Right cardiac atrium (tissue), 5 donors: Measurements from ENCODE around the gene RHBDF2. TPM values are rescaled to one million over a fixed set of nuclear protein-coding genes. Genes with fewer than 3 reads are reported as not detected.

Source experiments
- ATAC-seq, 2 donors: fragments of 200-7000 bp; cut with Tn5 transposase; one replicate each; pipeline versions ENCODE4 v1.8.0 to v1.9.1; 2020; ENCODE audit warnings: moderate library complexity in 2 of 2, mild to moderate bottlenecking in 1 of 2
- DNase-seq, 3 donors: peaks; one replicate each; pipeline ENCODE4 v3.0.0-alpha.2; 2020
- H3K27ac ChIP-seq: one replicate; pipeline ENCODE4 v1.5.1; 2013; ENCODE audit warnings: mild to moderate bottlenecking, low read length, control low read depth, moderate library complexity
- H3K27me3 ChIP-seq: one replicate; pipeline ENCODE4 v1.6.1; 2013; ENCODE audit not compliant: control insufficient read depth, insufficient read depth
- H3K4me1 ChIP-seq: one replicate; pipeline ENCODE4 v1.6.1; 2013; ENCODE audit warnings: low read length; ENCODE audit not compliant: control insufficient read depth, insufficient read depth
- H3K4me3 ChIP-seq: one replicate; pipeline ENCODE4 v1.5.1; 2013; ENCODE audit warnings: low read length, control low read depth
- H3K9me3 ChIP-seq: one replicate; pipeline ENCODE4 v1.6.1; 2013; ENCODE audit warnings: low read length; ENCODE audit not compliant: control insufficient read depth
- WGBS: extraction: QIAGEN DNeasy Blood & Tissue Kit; methylation state at CpG from one replicate; pipeline ENCODE4 v1.1.7; 2013; 5-methylcytosine and 5-hydroxymethylcytosine counted together
- intact Hi-C, 4 donors: fragments of 100-400 bp; cut with DNase I; formaldehyde crosslinking; loops; one replicate each; pipeline versions ENCODE4 v1.11.0 to v1.14.0; 2022 to 2023
- long read RNA-seq, 4 donors: library from polyadenylated mRNA; unstranded; transcript quantifications; one replicate each; pipeline ENCODE4 v2.0.0, GENCODE V29; 2020 to 2021
- polyA plus RNA-seq: library from polyadenylated mRNA; stranded (reverse); fragments of 200-250 nt; gene quantifications from one replicate; pipeline ENCODE4 v1.2.3, GENCODE V29; 2013
- total RNA-seq, 4 donors: library from RNA; stranded (reverse); fragmentation: NEBNext Ultra II Directional; extraction: Animal tissue kit (Norgen Biotek cat#: 25700); gene quantifications; one replicate each; pipeline ENCODE4 v1.2.1, GENCODE V29; 2021
- donor health status: healthy with polysubstance abuse.
- donor health status: DM: no; HTN: yes; CAD: no.
- donor health status: DM: no; HTN: no; CAD: no.
- donor health status: DM: no; HTN: yes; CAD: no; lungs with severe emphysema.
- donor health status: DM: yes; HTN: yes; CAD: no.

RHBDF2 gene
- 10 to 100 TPM; 10.2 to 16.4 (median 12.8) TPM for total RNA-seq
- polyA plus RNA-seq = 11.2 TPM
- long read RNA-seq, donor 1, partial matches to known transcripts = 13 of 20 reads
- long read RNA-seq, donor 1, other reads (novel, unspliced or antisense) = 7 of 20 reads
- long read RNA-seq, donor 2, partial matches to known transcripts = 1 of 8 reads
- long read RNA-seq, donor 2, other reads (novel, unspliced or antisense) = 7 of 8 reads
- long read RNA-seq, donor 3, partial matches to known transcripts = 4 of 8 reads
- long read RNA-seq, donor 3, other reads (novel, unspliced or antisense) = 4 of 8 reads
- long read RNA-seq, donor 4, partial matches to known transcripts = 4 of 10 reads
- long read RNA-seq, donor 4, other reads (novel, unspliced or antisense) = 6 of 10 reads

DNA sequence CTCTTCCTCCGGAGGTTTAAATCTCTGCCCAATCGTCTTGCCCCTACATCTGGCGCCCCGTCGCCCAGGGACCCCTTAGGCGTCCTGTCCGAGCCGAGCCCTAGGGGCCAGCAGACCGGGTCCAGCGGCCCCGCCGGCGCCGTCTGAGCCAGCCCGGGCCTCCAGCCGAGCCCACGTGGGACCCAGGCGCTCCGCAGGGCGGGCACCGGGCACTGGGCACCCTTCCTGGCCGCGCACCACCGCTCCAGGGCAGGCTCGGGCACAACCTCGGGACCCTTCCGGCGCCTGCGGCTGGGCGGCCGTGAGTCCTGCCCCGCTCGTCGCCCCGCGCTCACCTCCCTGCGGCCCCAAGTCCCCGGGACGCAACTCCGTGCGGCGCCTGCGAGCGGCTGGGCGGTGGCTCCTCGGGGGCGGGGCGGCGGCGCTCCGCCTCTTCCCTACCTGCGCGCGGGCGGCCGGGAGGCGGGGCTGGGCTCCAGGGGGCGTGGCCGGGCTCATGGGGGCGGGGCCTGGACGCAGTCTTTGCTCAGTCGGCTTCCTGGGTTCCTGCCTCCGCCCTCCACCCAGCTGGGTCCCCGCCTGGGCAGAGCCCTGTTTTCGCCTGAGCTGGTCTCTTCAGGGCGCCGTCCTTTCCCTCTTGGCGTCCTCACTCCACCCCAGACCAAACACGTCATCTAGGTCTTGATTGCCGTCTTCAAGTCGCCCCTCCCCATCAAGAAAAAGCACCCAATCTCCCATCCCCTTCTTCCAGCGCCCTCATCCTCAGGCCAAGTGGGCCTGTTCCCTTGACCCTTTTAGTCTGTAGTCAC is at the start of gene RHBDF2:
RHBDF2 (minus strand) TSS at position 406 of the 809 bp plus-strand sequence. CDS start 19,899 bp downstream, outside the sequence.
- no peaks in the 10 kb centered on the region for H3K27me3 ChIP-seq
- intact Hi-C loops = loop anchor here in 1 of 4 donors (10.0 kb wide), 1 partner anchor 196 kb away; the partner anchor contains the start of gene QRICH2
- DNase-seq = peak; percentile 90 to 97 (median 96)
- H3K4me3 ChIP-seq = peak within 1 kb of the TSS; percentile 82
- H3K9me3 ChIP-seq = no peaks in the 10 kb centered on the region
- H3K27ac ChIP-seq = peak within 1 kb of the TSS; percentile 80
- peak; percentile 88 to 90 for ATAC-seq
- peaks cover 18% of the 10 kb centered on the region for H3K4me1 ChIP-seq
- WGBS = 2% methylated on average over 72 of the region's 72 CpGs

GRCh38 chr17:76549539-76549938 is 48.3 kb upstream of the RHBDF2 start:
- intact Hi-C loops = no loop called here
- no peaks in the 10 kb centered on the region for H3K27me3 ChIP-seq
- H3K27ac ChIP-seq = no peak overlapping the region
- no peak overlapping the region for H3K4me3 ChIP-seq
- WGBS = 69% methylated on average over 7 of the region's 7 CpGs
- H3K4me1 ChIP-seq = peaks cover 20% of the 10 kb centered on the region
- ATAC-seq (no peak), DNase-seq (no peak)
- H3K9me3 ChIP-seq = no peaks in the 10 kb centered on the region

GRCh38 chr17:76549215-76549518 is 47.9 kb upstream of the RHBDF2 start:
- ATAC-seq (no peak), DNase-seq (peak in 1 of 3 donors; percentile 14)
- WGBS = 89% methylated on average over 9 of the region's 9 CpGs
- Histone ChIP-seq H3K27ac (no peak overlapping the region), H3K4me3 (no peak overlapping the region), H3K27me3 (no peaks in the 10 kb centered on the region), H3K4me1 (peaks cover 24% of the 10 kb centered on the region), H3K9me3 (no peaks in the 10 kb centered on the region)
- intact Hi-C loops = no loop called here

DNA sequence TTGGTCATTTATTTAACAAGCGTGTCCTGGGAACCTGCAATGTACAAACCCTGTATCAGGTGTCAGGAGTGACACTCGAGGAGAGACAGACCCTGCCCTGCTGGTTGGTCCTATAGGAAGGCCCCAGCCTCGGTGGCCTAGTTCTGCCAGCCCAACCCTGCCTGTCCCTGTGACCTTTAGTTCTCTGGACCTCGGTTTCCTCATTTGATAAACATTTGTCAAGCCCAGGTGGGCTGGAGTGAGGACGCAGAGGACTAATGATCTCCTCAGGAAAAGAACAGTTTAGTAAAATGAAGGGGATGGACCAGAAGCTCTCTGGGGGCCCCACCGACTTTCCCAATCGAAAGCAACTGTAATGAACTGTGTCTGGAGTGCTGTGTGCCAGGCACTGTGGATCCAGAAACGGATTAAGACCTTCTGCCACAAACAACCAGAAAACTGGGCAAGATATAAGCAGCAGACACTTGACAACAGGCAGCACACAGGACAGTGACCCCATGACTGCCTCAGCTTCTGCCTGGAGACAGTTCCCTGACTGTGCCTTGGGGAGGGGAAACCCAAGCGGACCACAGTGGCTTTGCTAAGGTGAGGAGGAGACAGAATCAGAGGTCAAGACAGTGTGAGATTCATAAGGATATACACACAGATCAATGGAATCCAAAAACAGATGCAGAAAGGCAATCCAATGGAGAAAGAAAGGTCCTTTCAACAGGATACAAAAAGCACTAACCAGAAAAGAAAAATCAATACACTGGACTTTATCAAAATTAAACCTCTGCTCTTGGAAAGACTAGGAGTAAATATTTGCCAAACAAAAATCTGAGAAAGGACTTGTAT is 47.4 kb upstream of the RHBDF2 start:
- ATAC-seq (no peak), DNase-seq (peak in 1 of 3 donors; percentile 30)
- H3K27ac ChIP-seq = peak overlapping the region; percentile 50
- H3K4me3 ChIP-seq = no peak overlapping the region
- intact Hi-C loops = no loop called here
- no peaks in the 10 kb centered on the region for H3K9me3 ChIP-seq
- H3K27me3 ChIP-seq = no peaks in the 10 kb centered on the region
- 64% methylated on average over 9 of the region's 9 CpGs for WGBS
- H3K4me1 ChIP-seq = peaks cover 30% of the 10 kb centered on the region

- H3K9me3 ChIP-seq = no peaks in the 10 kb centered on the region
- peaks cover 32% of the 10 kb centered on the region for H3K4me1 ChIP-seq
- H3K27ac ChIP-seq = no peak overlapping the region
- no peak overlapping the region for H3K4me3 ChIP-seq
- H3K27me3 ChIP-seq = no peaks in the 10 kb centered on the region
- ATAC-seq (no peak), DNase-seq (no peak)
- intact Hi-C loops = loop anchor here in 1 of 4 donors (2.0 kb wide), 1 partner anchor 25 kb away; no protein-coding TSS in a partner anchor
- WGBS = 84% methylated on average over 2 of the region's 2 CpGs
These were observed 46.5 kb upstream of the RHBDF2 start for GRCh38 chr17:76547642-76548202.

DNA sequence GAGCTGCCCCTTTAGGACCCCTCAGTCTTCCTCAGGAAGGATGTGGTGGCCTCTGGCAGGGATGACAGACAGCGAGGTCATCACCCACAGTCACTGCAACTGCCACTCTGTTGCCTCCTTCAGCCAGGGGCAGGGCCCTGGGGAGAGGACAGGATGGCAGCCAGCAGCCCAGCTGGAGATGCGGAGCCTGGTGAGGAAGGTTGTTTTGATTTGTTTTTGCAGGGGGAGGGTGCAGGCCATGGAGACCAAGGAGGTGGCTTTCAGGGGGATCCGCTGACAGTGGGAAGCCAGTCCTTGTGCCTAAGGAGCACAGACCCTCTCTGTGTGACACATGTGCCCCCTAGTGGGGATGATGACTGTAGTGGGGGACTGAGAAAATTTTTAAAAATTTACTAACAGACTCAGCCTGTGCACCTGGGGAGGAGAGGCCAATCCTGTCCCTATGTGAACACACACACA is 46.0 kb upstream of the RHBDF2 start:
- H3K9me3 ChIP-seq = no peaks in the 10 kb centered on the region
- H3K4me3 ChIP-seq = no peak overlapping the region
- intact Hi-C loops = loop anchor here in 1 of 4 donors (2.0 kb wide), 1 partner anchor 24 kb away; no protein-coding TSS in a partner anchor
- WGBS = 27% methylated on average over 3 of the region's 3 CpGs
- H3K4me1 ChIP-seq = peaks cover 32% of the 10 kb centered on the region
- H3K27ac ChIP-seq = peak overlapping the region; percentile 2
- peak; percentile 59 to 73 for ATAC-seq
- DNase-seq = peak in 2 of 3 donors; percentile 79 to 85
- no peaks in the 10 kb centered on the region for H3K27me3 ChIP-seq

GRCh38 chr17:76546556-76547182 is 45.4 kb upstream of the RHBDF2 start:
- H3K27ac ChIP-seq = peak overlapping the region; percentile 2
- WGBS = 58% methylated on average over 11 of the region's 11 CpGs

GRCh38 chr17:76545918-76546555 is 44.8 kb upstream of the RHBDF2 start:
- H3K4me3 ChIP-seq = no peak overlapping the region
- intact Hi-C loops = loop anchor here in 1 of 4 donors (2.0 kb wide), 1 partner anchor 23 kb away; no protein-coding TSS in a partner anchor
- no peaks in the 10 kb centered on the region for H3K27me3 ChIP-seq
- DNase-seq = peak in 1 of 3 donors; percentile 54
- no peak for ATAC-seq
- H3K27ac ChIP-seq = no peak overlapping the region
- H3K9me3 ChIP-seq = no peaks in the 10 kb centered on the region
- H3K4me1 ChIP-seq = peaks cover 32% of the 10 kb centered on the region
- WGBS = 71% methylated on average over 13 of the region's 13 CpGs

More at GRCh38 chr17:76546556-76547182, 45.4 kb upstream of the RHBDF2 start:
- Histone ChIP-seq H3K9me3 (no peaks in the 10 kb centered on the region), H3K4me3 (no peak overlapping the region), H3K4me1 (peaks cover 32% of the 10 kb centered on the region), H3K27me3 (no peaks in the 10 kb centered on the region)
- ATAC-seq (no peak), DNase-seq (peak in 2 of 3 donors; percentile 58 to 66)
- intact Hi-C loops = loop anchor here in 1 of 4 donors (2.0 kb wide), 1 partner anchor 24 kb away; no protein-coding TSS in a partner anchor

GRCh38 chr17:76544546-76545365 is 43.5 kb upstream of the RHBDF2 start:
- DNase-seq = peak; percentile 64 to 88 (median 88)
- peak; percentile 44 to 49 for ATAC-seq
- intact Hi-C loops = no loop called here
- peak overlapping the region; percentile 86 for H3K27ac ChIP-seq
- no peak overlapping the region for H3K4me3 ChIP-seq
- 26% methylated on average over 24 of the region's 24 CpGs for WGBS
- peaks cover 31% of the 10 kb centered on the region for H3K4me1 ChIP-seq
- no peaks in the 10 kb centered on the region for H3K9me3 ChIP-seq
- H3K27me3 ChIP-seq = no peaks in the 10 kb centered on the region
